Middle frontal gyrus (tissue), 1 donor: ENCODE data around the gene TAF4.

Experiments
- DNase-seq: peaks from one replicate; pipeline ENCODE4 v3.0.0-alpha.2; 2015; ENCODE audit warnings: low spot score; ENCODE audit errors: extremely low spot score

Gene TAF4

GRCh38 chr20:61933481-61933950, 132.2 kb downstream of the TAF4 start:
- no peak for DNase-seq

GRCh38 chr20:61932711-61933480, 132.8 kb downstream of the TAF4 start:
- no peak for DNase-seq

- DNase-seq = no peak
Observed at GRCh38 chr20:61932199-61932592, 133.5 kb downstream of the TAF4 start.

GRCh38 chr20:61931476-61932198, 134.0 kb downstream of the TAF4 start:
- no peak for DNase-seq

GRCh38 chr20:61930776-61931475, 134.8 kb downstream of the TAF4 start:
- no peak for DNase-seq

- no peak for DNase-seq
Observed at GRCh38 chr20:61929971-61930666, 135.6 kb downstream of the TAF4 start.

GRCh38 chr20:61929561-61929960, 136.1 kb downstream of the TAF4 start:
- DNase-seq = no peak

GRCh38 chr20:61927826-61928541, 137.7 kb downstream of the TAF4 start:
- DNase-seq = no peak

GRCh38 chr20:61927193-61927825, 138.4 kb downstream of the TAF4 start:
- DNase-seq = no peak

- DNase-seq = no peak
Observed at GRCh38 chr20:61926796-61927192, 138.9 kb downstream of the TAF4 start.

GRCh38 chr20:61926253-61926613, 139.4 kb downstream of the TAF4 start:
- DNase-seq = no peak

- no peak for DNase-seq
Observed at GRCh38 chr20:61925555-61926252, 140.0 kb downstream of the TAF4 start.

GRCh38 chr20:61924858-61925554, 140.7 kb downstream of the TAF4 start:
- no peak for DNase-seq
